Activated CD4-positive, alpha-beta T cell treated with anti-CD3 and anti-CD28 coated beads, Interleukin-2, amount 50 U/mL, for 48 hours (primary cell): ENCODE data around the gene SPIN1.
A peak's percentile ranks its signal among the peaks of the same experiment; 100 is the strongest.

Experiments used
- DNase-seq, 2 experiments: peaks; one replicate each; pipeline ENCODE4 v3.0.0-alpha.2; 2020

The SPIN1 gene

GRCh38 chr9:88437210-88438146 lies 49.2 kb downstream of the SPIN1 start:
- no peak for DNase-seq

GRCh38 chr9:88438811-88439210 lies 50.6 kb downstream of the SPIN1 start:
- no peak for DNase-seq

GRCh38 chr9:88441301-88442007 lies 53.2 kb downstream of the SPIN1 start:
- DNase-seq = no peak

GRCh38 chr9:88443480-88444113 lies 55.4 kb downstream of the SPIN1 start:
- no peak for DNase-seq

GRCh38 chr9:88446728-88447127 lies 58.5 kb downstream of the SPIN1 start:
- no peak for DNase-seq

- DNase-seq = no peak
These were observed 59.2 kb downstream of the SPIN1 start for GRCh38 chr9:88447431-88447830.

- DNase-seq = no peak
These were observed 62.9 kb downstream of the SPIN1 start for GRCh38 chr9:88451160-88451559.

- no peak for DNase-seq
These were observed 70.6 kb downstream of the SPIN1 start for GRCh38 chr9:88458716-88459465.

GRCh38 chr9:88460587-88461332 lies 72.5 kb downstream of the SPIN1 start:
- DNase-seq = peak in 1 of 2 experiments; percentile 32

- no peak for DNase-seq
These were observed 73.9 kb downstream of the SPIN1 start for GRCh38 chr9:88462191-88462590.

GRCh38 chr9:88464851-88465250 lies 76.6 kb downstream of the SPIN1 start:
- no peak for DNase-seq

GRCh38 chr9:88468226-88468625 lies 80.0 kb downstream of the SPIN1 start:
- no peak for DNase-seq

- DNase-seq = peak; percentile 10 to 11
These were observed 88.4 kb downstream of the SPIN1 start for GRCh38 chr9:88476491-88477271.

- no peak for DNase-seq
These were observed 89.1 kb downstream of the SPIN1 start for GRCh38 chr9:88477300-88477751.

GRCh38 chr9:88478246-88478645 lies 90.0 kb downstream of the SPIN1 start:
- no peak for DNase-seq

GRCh38 chr9:88481933-88482332 lies 93.7 kb downstream of the SPIN1 start:
- DNase-seq = no peak

- DNase-seq = no peak
These were observed 99.9 kb downstream of the SPIN1 start for GRCh38 chr9:88488166-88488565.

- DNase-seq = no peak
These were observed 106.9 kb downstream of the SPIN1 start for GRCh38 chr9:88494983-88495721.

- no peak for DNase-seq
These were observed 109.0 kb downstream of the SPIN1 start for GRCh38 chr9:88497224-88497623.

GRCh38 chr9:88498880-88499279 lies 110.6 kb downstream of the SPIN1 start:
- DNase-seq = no peak
